HepG2 (cell line): Measurements from ENCODE around the gene KHK. TPM values are rescaled to one million over a fixed set of nuclear protein-coding genes. Genes with fewer than 3 reads are reported as not detected.

ENCODE experiments used
- CBX2 ChIP-seq, 2 experiments: fragments of 200-600 bp in 1 of 2; sonication (generic); formaldehyde crosslinking in 1 of 2; IDR thresholded peaks; 2 replicates each; pipeline versions ENCODE4 v1.7.0 to v1.8.1; 2018 to 2022; ENCODE audit warnings: low read depth in 2 of 2, low read length in 1 of 2, mild to moderate bottlenecking in 1 of 2, missing genetic modification reagents in 1 of 2
- CCAR2 ChIP-seq: fragments of 200-400 bp; formaldehyde crosslinking; optimal IDR thresholded peaks from 2 replicates; pipeline ENCODE3; 2018; ENCODE audit warnings: low read depth, mild to moderate bottlenecking, low read length, moderate library complexity
- CENPX ChIP-seq: sonication (generic); formaldehyde crosslinking; IDR thresholded peaks from 2 replicates; pipeline ENCODE4 v1.9.0; 2021; ENCODE audit warnings: mild to moderate bottlenecking, missing genetic modification reagents, moderate library complexity
- HNF4G ChIP-seq, 2 experiments: sonication (generic) in 1 of 2; formaldehyde crosslinking in 1 of 2; IDR thresholded peaks; 2 replicates each; pipeline versions ENCODE4 v1.4.0 to v1.6.1; 2011 to 2020; ENCODE audit warnings: borderline replicate concordance in 2 of 2, low read depth in 2 of 2, mild to moderate bottlenecking in 2 of 2, low read length in 1 of 2, missing genetic modification reagents in 1 of 2, moderate library complexity in 1 of 2
- IRF2 ChIP-seq: IDR thresholded peaks from 2 replicates; pipeline ENCODE4 v1.6.1; 2018; ENCODE audit warnings: missing genetic modification reagents, missing compliant biosample characterization
- MTA1 ChIP-seq: sonication (generic); formaldehyde crosslinking; IDR thresholded peaks from 2 replicates; pipeline ENCODE4 v1.4.0; 2020; ENCODE audit warnings: missing genetic modification reagents, mild to moderate bottlenecking, borderline replicate concordance
- NFIB ChIP-seq: sonication (generic); formaldehyde crosslinking; IDR thresholded peaks from 2 replicates; pipeline ENCODE4 v1.9.0; 2021; ENCODE audit warnings: missing genetic modification reagents, mild to moderate bottlenecking, borderline replicate concordance
- TCF7 ChIP-seq: sonication (generic); IDR thresholded peaks from 2 replicates; pipeline ENCODE4 v1.6.1; 2016; ENCODE audit warnings: antibody characterized with exemption, low read depth
- TRIM24 ChIP-seq: sonication (generic); formaldehyde crosslinking; IDR thresholded peaks from 2 replicates; pipeline ENCODE4 v1.8.0; 2022; ENCODE audit warnings: mild to moderate bottlenecking, missing genetic modification reagents
- ZNF232 ChIP-seq: sonication (generic); formaldehyde crosslinking; IDR thresholded peaks from 2 replicates; pipeline ENCODE4 v1.4.0; 2020; ENCODE audit warnings: missing genetic modification reagents, borderline replicate concordance
- ZNF350 ChIP-seq: sonication (generic); formaldehyde crosslinking; IDR thresholded peaks from 2 replicates; pipeline ENCODE4 v1.4.0; 2020; ENCODE audit warnings: mild to moderate bottlenecking, low read depth, missing genetic modification reagents, borderline replicate concordance
- ZNF383 ChIP-seq: sonication (generic); formaldehyde crosslinking; IDR thresholded peaks from 2 replicates; pipeline ENCODE4 v1.4.0; 2020; ENCODE audit warnings: missing genetic modification reagents, mild to moderate bottlenecking, borderline replicate concordance
- ZNF543 ChIP-seq: sonication (generic); formaldehyde crosslinking; IDR thresholded peaks from 2 replicates; pipeline ENCODE4 v1.4.0; 2020; ENCODE audit warnings: mild to moderate bottlenecking, missing genetic modification reagents
- ZNF589 ChIP-seq: sonication (generic); formaldehyde crosslinking; conservative IDR thresholded peaks from 2 replicates; pipeline ENCODE4 v1.8.0; 2022; ENCODE audit warnings: mild to moderate bottlenecking, moderate library complexity, missing genetic modification reagents
- ZNF709 ChIP-seq: sonication (generic); formaldehyde crosslinking; IDR thresholded peaks from 2 replicates; pipeline ENCODE4 v1.5.0; 2020; ENCODE audit warnings: mild to moderate bottlenecking, missing genetic modification reagents
- ZNF776 ChIP-seq: sonication (generic); formaldehyde crosslinking; IDR thresholded peaks from 2 replicates; pipeline ENCODE4 v1.4.0; 2020; ENCODE audit warnings: mild to moderate bottlenecking, missing genetic modification reagents
- polyA plus RNA-seq, 8 experiments: library from polyadenylated mRNA; depleted of rRNA in 3 of 8; stranded (reverse) in 7 of 8; unstranded in 1 of 8; fragments of >200 nt; fragmentation: Illumina TruSeq in 4 of 8; extraction: Trizol in 4 of 8; gene quantifications; 2 replicates each; pipeline versions ENCODE4 v1.2.1 to v1.2.3, GENCODE V29; 2011 to 2016; ENCODE audit warnings: low read depth in 4 of 8, missing spikeins in 1 of 8, mixed read lengths in 1 of 8; ENCODE audit not compliant: insufficient read depth in 1 of 8
- total RNA-seq, 5 experiments: library from RNA; depleted of rRNA; stranded (reverse); fragments of >200 nt; fragmentation: Illumina TruSeq; extraction: Trizol; gene quantifications; 2 replicates each; pipeline ENCODE4 v1.2.3, GENCODE V29; 2016; ENCODE audit warnings: low read depth in 1 of 5
- TF ChIP-seq, protein P1 (sequence below): sonication (generic); formaldehyde crosslinking; conservative IDR thresholded peaks from 2 replicates; pipeline ENCODE4 v1.4.0; 2020; ENCODE audit warnings: missing genetic modification reagents
- TF ChIP-seq, protein P2 (sequence below): sonication (generic); formaldehyde crosslinking; IDR thresholded peaks from 2 replicates; pipeline ENCODE4 v1.4.0; 2020; ENCODE audit warnings: missing genetic modification reagents, borderline replicate concordance
- TF ChIP-seq, protein P3 (sequence below): sonication (generic); formaldehyde crosslinking; IDR thresholded peaks from 2 replicates; pipeline ENCODE4 v1.4.0; 2020; ENCODE audit warnings: missing genetic modification reagents, low read depth, mild to moderate bottlenecking, borderline replicate concordance
- TF ChIP-seq, protein P4 (sequence below): sonication (generic); formaldehyde crosslinking; IDR thresholded peaks from 2 replicates; pipeline ENCODE4 v1.5.1; 2020; ENCODE audit warnings: missing genetic modification reagents, mild to moderate bottlenecking, borderline replicate concordance

The KHK gene
- total and polyA plus RNA-seq, 2 of the 13 experiments (the other 11 are each of a cell fraction or from before 2014, with no cell fraction given), result 40.9 to 99.2 TPM

DNA sequence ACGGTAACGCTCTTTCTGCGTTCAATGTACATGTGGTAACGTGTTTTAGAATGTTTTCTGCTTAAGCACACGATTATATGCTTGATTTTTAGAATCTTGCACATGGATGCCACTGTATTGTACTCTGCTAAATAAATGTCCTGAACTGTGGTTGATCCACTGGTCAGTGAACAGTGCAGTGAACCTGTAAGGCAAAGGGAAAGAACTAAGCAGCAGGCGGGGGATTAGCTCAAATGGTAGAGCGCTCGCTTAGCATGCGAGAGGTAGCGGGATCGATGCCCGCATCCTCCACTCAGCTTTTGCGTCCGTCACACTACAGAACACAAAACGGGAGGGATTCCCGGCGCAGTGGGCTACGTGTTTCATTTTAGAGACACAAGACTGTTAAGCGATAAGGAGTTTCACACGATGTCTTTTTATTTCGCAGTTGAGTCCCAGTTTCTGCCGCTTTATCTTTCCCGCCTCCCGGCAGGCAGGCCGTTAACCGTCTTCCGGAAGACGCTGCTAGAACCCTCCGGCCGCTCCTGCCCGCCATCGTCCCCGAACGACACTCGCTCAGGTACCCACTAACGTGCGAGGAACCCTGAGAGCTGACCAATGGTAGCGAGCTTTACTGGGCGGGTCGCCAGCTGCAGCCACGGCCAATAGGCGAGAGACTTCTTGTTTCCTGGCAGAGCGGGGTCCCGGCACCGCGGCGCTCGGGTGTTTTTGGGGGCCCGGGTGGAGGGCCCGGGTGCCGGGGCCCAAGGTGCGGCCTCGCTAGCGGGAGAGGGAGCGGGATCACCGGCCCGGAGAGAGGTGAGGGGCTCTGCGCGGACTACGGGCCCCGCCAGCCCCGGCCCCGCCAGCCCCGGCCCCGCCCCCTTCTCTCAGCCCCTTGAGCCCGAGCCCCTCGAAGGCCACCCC, 35.3 kb upstream of the KHK start, which contains the start of gene AGBL5 (continued):
- TF ChIP-seq ZNF589 (CRISPR knock-in tag) (peak; percentile 84), MTA1 (CRISPR knock-in tag) (peak; percentile 30), TCF7 (no peak), ZNF383 (CRISPR knock-in tag) (0 out of 2 replicates have a peak, but pooled peaks have one; percentile 79), NFIB (CRISPR knock-in tag) (0 out of 2 replicates have a peak, but pooled peaks have one; percentile 44), ZNF350 (CRISPR knock-in tag) (peak; percentile 70), ZNF709 (CRISPR knock-in tag) (peak; percentile 95), ZNF776 (CRISPR knock-in tag) (peak; percentile 54), HNF4G (IDR thresholded peaks at IDR 0.05; ENCODE audit: borderline replicate concordance, low read depth, low read length) (no peak), HNF4G (CRISPR knock-in tag; IDR thresholded peaks at IDR 0.05; ENCODE audit: borderline replicate concordance, low read depth) (peak; percentile 52; the same call in 1 of the 2 replicates), CENPX (no peak), ZNF543 (CRISPR knock-in tag) (no peak; the same call in none of the 2 replicates), ZNF232 (CRISPR knock-in tag) (peak; percentile 98), CCAR2 (peak; percentile 51), TRIM24 (CRISPR knock-in tag) (no peak), IRF2 (CRISPR knock-in tag) (peak; percentile 77), CBX2 (IDR thresholded peaks at IDR 0.05; ENCODE audit: low read depth, low read length) (no peak), CBX2 (CRISPR knock-in tag; IDR thresholded peaks at IDR 0.05; ENCODE audit: low read depth) (peak; percentile 95; the same call in 1 of the 2 replicates)
- TF ChIP-seq, protein P1, sequence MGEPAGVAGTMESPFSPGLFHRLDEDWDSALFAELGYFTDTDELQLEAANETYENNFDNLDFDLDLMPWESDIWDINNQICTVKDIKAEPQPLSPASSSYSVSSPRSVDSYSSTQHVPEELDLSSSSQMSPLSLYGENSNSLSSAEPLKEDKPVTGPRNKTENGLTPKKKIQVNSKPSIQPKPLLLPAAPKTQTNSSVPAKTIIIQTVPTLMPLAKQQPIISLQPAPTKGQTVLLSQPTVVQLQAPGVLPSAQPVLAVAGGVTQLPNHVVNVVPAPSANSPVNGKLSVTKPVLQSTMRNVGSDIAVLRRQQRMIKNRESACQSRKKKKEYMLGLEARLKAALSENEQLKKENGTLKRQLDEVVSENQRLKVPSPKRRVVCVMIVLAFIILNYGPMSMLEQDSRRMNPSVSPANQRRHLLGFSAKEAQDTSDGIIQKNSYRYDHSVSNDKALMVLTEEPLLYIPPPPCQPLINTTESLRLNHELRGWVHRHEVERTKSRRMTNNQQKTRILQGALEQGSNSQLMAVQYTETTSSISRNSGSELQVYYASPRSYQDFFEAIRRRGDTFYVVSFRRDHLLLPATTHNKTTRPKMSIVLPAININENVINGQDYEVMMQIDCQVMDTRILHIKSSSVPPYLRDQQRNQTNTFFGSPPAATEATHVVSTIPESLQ (CRISPR knock-in tag), result peak; percentile 74; the same call in 1 of the 2 replicates
- TF ChIP-seq, protein P2, sequence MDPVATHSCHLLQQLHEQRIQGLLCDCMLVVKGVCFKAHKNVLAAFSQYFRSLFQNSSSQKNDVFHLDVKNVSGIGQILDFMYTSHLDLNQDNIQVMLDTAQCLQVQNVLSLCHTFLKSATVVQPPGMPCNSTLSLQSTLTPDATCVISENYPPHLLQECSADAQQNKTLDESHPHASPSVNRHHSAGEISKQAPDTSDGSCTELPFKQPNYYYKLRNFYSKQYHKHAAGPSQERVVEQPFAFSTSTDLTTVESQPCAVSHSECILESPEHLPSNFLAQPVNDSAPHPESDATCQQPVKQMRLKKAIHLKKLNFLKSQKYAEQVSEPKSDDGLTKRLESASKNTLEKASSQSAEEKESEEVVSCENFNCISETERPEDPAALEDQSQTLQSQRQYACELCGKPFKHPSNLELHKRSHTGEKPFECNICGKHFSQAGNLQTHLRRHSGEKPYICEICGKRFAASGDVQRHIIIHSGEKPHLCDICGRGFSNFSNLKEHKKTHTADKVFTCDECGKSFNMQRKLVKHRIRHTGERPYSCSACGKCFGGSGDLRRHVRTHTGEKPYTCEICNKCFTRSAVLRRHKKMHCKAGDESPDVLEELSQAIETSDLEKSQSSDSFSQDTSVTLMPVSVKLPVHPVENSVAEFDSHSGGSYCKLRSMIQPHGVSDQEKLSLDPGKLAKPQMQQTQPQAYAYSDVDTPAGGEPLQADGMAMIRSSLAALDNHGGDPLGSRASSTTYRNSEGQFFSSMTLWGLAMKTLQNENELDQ (CRISPR knock-in tag), result peak; percentile 67; the same call in 1 of the 2 replicates
- TF ChIP-seq, protein P3, sequence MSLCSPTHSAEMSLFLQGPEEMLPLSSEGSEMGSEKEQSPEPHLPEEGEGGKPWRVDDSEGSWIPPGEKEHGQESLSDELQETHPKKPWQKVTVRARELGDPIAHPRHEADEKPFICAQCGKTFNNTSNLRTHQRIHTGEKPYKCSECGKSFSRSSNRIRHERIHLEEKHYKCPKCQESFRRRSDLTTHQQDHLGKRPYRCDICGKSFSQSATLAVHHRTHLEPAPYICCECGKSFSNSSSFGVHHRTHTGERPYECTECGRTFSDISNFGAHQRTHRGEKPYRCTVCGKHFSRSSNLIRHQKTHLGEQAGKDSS (CRISPR knock-in tag), result 0 out of 2 replicates have a peak, but pooled peaks have one; percentile 43
- TF ChIP-seq, protein P4, sequence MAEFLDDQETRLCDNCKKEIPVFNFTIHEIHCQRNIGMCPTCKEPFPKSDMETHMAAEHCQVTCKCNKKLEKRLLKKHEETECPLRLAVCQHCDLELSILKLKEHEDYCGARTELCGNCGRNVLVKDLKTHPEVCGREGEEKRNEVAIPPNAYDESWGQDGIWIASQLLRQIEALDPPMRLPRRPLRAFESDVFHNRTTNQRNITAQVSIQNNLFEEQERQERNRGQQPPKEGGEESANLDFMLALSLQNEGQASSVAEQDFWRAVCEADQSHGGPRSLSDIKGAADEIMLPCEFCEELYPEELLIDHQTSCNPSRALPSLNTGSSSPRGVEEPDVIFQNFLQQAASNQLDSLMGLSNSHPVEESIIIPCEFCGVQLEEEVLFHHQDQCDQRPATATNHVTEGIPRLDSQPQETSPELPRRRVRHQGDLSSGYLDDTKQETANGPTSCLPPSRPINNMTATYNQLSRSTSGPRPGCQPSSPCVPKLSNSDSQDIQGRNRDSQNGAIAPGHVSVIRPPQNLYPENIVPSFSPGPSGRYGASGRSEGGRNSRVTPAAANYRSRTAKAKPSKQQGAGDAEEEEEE, result no peak
